MCF 10A (cell line): ENCODE data around the gene TMEM53. TPM values are rescaled to one million over a fixed set of nuclear protein-coding genes. Genes with fewer than 3 reads are reported as not detected.

Experiments
- BruUV-seq: library from RNA; stranded (reverse); fragments of 400-500 nt; replicated peaks from 2 replicates; lab custom pipeline; 2021; lab: Mats Ljungman, UMichigan
- CTCF ChIA-PET: fragments of 300-600 bp; sonication (Branson Sonifier 250); formaldehyde crosslinking; extraction: SDS; loops from one replicate; lab custom pipeline; 2021; ENCODE audit warnings: antibody characterized with exemption, inconsistent platforms; lab: Yijun Ruan, JAX
- POLR2A ChIA-PET: fragments of 300-600, 350-650 bp; sonication (Branson Sonifier 250); formaldehyde crosslinking; extraction: SDS; loops from one replicate; lab custom pipeline; 2020; ENCODE audit warnings: antibody characterized with exemption, inconsistent platforms; lab: Yijun Ruan, JAX
- DNase-seq: peaks from one replicate; pipeline ENCODE4 v3.0.0-alpha.2; 2018; ENCODE audit not compliant: unreplicated experiment
- H3K27ac Mint-ChIP-seq: one replicate; pipeline ENCODE4 v1.8.0; 2022; ENCODE audit warnings: mild to moderate bottlenecking, low read depth, mixed read lengths; ENCODE audit not compliant: unreplicated experiment
- H3K27me3 Mint-ChIP-seq: one replicate; pipeline ENCODE4 v1.8.0; 2022; ENCODE audit warnings: mixed read lengths; ENCODE audit not compliant: insufficient read depth, unreplicated experiment
- H3K36me3 Mint-ChIP-seq: one replicate; pipeline ENCODE4 v1.8.0; 2022; ENCODE audit warnings: mild to moderate bottlenecking, moderate library complexity, mixed read lengths; ENCODE audit not compliant: insufficient read depth, unreplicated experiment
- H3K4me1 Mint-ChIP-seq: one replicate; pipeline ENCODE4 v1.8.0; 2022; ENCODE audit warnings: mixed read lengths; ENCODE audit not compliant: insufficient read depth, unreplicated experiment
- H3K4me3 Mint-ChIP-seq: one replicate; pipeline ENCODE4 v1.8.0; 2022; ENCODE audit warnings: mild to moderate bottlenecking, moderate library complexity, mixed read lengths; ENCODE audit not compliant: unreplicated experiment
- H3K9me3 Mint-ChIP-seq: one replicate; pipeline ENCODE4 v1.8.0; 2022; ENCODE audit warnings: mixed read lengths; ENCODE audit not compliant: unreplicated experiment
- intact Hi-C: fragments of 100-400 bp; cut with micrococcal nuclease; formaldehyde crosslinking; loops from 2 replicates; pipeline ENCODE4 v1.14.1; 2022
- total RNA-seq: library from RNA; stranded (reverse); gene quantifications from 2 replicates; pipeline ENCODE4 v1.2.3, GENCODE V29; 2022
- TF ChIP-seq, protein P1 (sequence below): fragments of 200-600 bp; IDR thresholded peaks from one replicate; pipeline ENCODE4 v1.8.0; 2022; ENCODE audit warnings: antibody characterized with exemption, mild to moderate bottlenecking; ENCODE audit not compliant: unreplicated experiment

Gene TMEM53
- total RNA-seq, 1 experiment from 2014 or later: 2.2 TPM

DNA sequence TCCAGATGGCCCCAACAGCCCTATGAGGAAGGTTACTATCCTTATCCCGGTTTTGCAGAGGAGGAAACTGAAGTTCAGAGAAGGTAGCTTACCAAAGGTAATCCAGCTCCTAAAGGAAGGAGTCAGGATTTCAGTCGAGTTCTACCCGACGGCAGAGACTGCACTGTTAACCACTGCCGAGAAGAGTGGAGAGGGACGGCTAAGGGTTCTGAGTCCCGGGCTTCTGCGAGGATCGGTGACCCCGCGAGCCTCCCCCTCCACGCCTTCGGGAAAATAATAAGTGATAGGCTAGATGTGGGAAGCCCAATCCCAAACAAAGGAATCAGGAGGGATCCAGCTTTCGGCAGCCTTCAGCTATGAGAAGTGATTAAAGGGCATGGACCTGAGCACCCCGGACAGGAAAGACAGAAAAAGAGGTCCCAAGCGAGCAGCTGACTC, 587 bp downstream of the TMEM53 start:
- Mint-ChIP-seq H3K27ac (peak overlapping the region; percentile 96), H3K27me3 (no peaks in the 10 kb centered on the region), H3K4me1 (peaks cover 17% of the 10 kb centered on the region), H3K4me3 (peak overlapping the region; percentile 74), H3K36me3 (peaks cover 8% of the 10 kb centered on the region), H3K9me3 (no peaks in the 10 kb centered on the region)
- POLR2A ChIA-PET: interaction anchor here (0.6 to 3.0 kb wide), 22 partner anchors 10 to 1436 kb away, joined by 3 to 22 read pairs (median 5); partner anchors contain the start of genes HECTD3, MUTYH, RNU5D-1 and RPS8
- DNase-seq: no peak
- BruUV-seq: TSS peak; percentile 63
- TF ChIP-seq, protein P1, sequence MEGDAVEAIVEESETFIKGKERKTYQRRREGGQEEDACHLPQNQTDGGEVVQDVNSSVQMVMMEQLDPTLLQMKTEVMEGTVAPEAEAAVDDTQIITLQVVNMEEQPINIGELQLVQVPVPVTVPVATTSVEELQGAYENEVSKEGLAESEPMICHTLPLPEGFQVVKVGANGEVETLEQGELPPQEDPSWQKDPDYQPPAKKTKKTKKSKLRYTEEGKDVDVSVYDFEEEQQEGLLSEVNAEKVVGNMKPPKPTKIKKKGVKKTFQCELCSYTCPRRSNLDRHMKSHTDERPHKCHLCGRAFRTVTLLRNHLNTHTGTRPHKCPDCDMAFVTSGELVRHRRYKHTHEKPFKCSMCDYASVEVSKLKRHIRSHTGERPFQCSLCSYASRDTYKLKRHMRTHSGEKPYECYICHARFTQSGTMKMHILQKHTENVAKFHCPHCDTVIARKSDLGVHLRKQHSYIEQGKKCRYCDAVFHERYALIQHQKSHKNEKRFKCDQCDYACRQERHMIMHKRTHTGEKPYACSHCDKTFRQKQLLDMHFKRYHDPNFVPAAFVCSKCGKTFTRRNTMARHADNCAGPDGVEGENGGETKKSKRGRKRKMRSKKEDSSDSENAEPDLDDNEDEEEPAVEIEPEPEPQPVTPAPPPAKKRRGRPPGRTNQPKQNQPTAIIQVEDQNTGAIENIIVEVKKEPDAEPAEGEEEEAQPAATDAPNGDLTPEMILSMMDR: no peak
- intact Hi-C loops: no loop called here
- CTCF ChIA-PET: interaction anchor here (0.7 to 4.2 kb wide), 5 partner anchors 18 to 55 kb away, joined by 3 to 29 read pairs (median 6); no protein-coding TSS in a partner anchor

GRCh38 chr1:44672961-44673674, 1.2 kb downstream of the TMEM53 start:
- ChIA-PET CTCF (interaction anchor here (1.2 to 4.2 kb wide), 3 partner anchors 21 to 56 kb away, joined by 3 to 29 read pairs (median 6); no protein-coding TSS in a partner anchor), POLR2A (interaction anchor here (0.6 to 3.0 kb wide), 13 partner anchors 20 to 1437 kb away, joined by 3 to 22 read pairs (median 5); partner anchors contain the start of genes HECTD3, MUTYH, RPS8 and TOE1)
- peaks cover 8% of the 10 kb centered on the region for H3K36me3 Mint-ChIP-seq
- intact Hi-C loops: no loop called here
- H3K27ac Mint-ChIP-seq: no peak overlapping the region
- no peaks in the 10 kb centered on the region for H3K9me3 Mint-ChIP-seq
- peak overlapping the region; percentile 74 for H3K4me3 Mint-ChIP-seq
- no peak for DNase-seq
- no TSS peak for BruUV-seq
- TF ChIP-seq, protein P1: no peak
- H3K27me3 Mint-ChIP-seq: no peaks in the 10 kb centered on the region
- H3K4me1 Mint-ChIP-seq: peaks cover 17% of the 10 kb centered on the region

- CTCF ChIA-PET: interaction anchor here (4.2 kb wide), 1 partner anchor 20 kb away, joined by 29 read pairs; no protein-coding TSS in a partner anchor
- intact Hi-C loops: no loop called here
- Mint-ChIP-seq H3K27me3 (no peaks in the 10 kb centered on the region), H3K4me3 (no peak overlapping the region), H3K4me1 (peaks cover 17% of the 10 kb centered on the region), H3K9me3 (no peaks in the 10 kb centered on the region), H3K27ac (no peak overlapping the region), H3K36me3 (peaks cover 8% of the 10 kb centered on the region)
- TF ChIP-seq, protein P1: no peak
- peak; percentile 57 for DNase-seq
- no TSS peak for BruUV-seq
- POLR2A ChIA-PET: interaction anchor here (0.7 to 2.0 kb wide), 7 partner anchors 13 to 214 kb away, joined by 3 to 13 read pairs (median 3); no protein-coding TSS in a partner anchor
Measured at GRCh38 chr1:44672254-44672955, 1.9 kb downstream of the TMEM53 start.
